ENCODE data around the gene HIP1R. TPM values are rescaled to one million over a fixed set of nuclear protein-coding genes. Genes with fewer than 3 reads are reported as not detected.

Gene HIP1R
- total and polyA plus RNA-seq, 2 of the 8 experiments (the other 6 are each of a cell fraction or from before 2014, with no cell fraction given): 11.2 to 14.5 TPM

- Histone ChIP-seq H4K8ac (ENCODE audit: extremely low read depth, insufficient read depth, low read length) (no peak overlapping the region), H2BK5ac (ENCODE audit: low read depth, low read length) (no peak overlapping the region), H2BK20ac (ENCODE audit: low read length) (no peak overlapping the region), H3K36me3 (ENCODE audit: control insufficient read depth in 2 of 4, insufficient read depth in 4 of 4, low read length in 3 of 4) (peaks cover 0 to 12% (median 3%) of the 10 kb centered on the region in 4 experiments; a peak in 4 of 8 replicates), H3K27me3 (replicated peaks in 1 of 4; ENCODE audit: control insufficient read depth in 3 of 4, extremely low read depth in 1 of 4, insufficient read depth in 3 of 4, low read length in 3 of 4) (peaks cover 10 to 27% (median 22%) of the 10 kb centered on the region in 4 experiments), H2BK120ac (replicated peaks; ENCODE audit: low read depth, low read length) (no peak overlapping the region), H3K9ac (replicated peaks in 1 of 4; ENCODE audit: extremely low read depth in 1 of 4, low read depth in 3 of 4, low read length in 3 of 4) (no peak overlapping the region), H3K79me2 (ENCODE audit: control insufficient read depth in 1 of 2, insufficient read depth in 2 of 2, low read length in 2 of 2) (no peaks in the 10 kb centered on the region), H3K27ac (ENCODE audit: low read depth, low read length) (no peak overlapping the region), H3K4me3 (ENCODE audit: extremely low read depth in 1 of 4, insufficient read depth in 2 of 4, low read depth in 3 of 4, low read length in 4 of 4) (no peak overlapping the region), H3K14ac (ENCODE audit: insufficient read length) (no peak overlapping the region), H3K79me1 (ENCODE audit: low read depth, low read length) (no peaks in the 10 kb centered on the region), H3K9me3 (ENCODE audit: insufficient read depth in 2 of 2, low read depth in 1 of 2, low read length in 1 of 2) (no peaks in the 10 kb centered on the region), H3K23me2 (ENCODE audit: low read depth, low read length) (no peaks in the 10 kb centered on the region), H3K4me1 (replicated peaks in 1 of 4; ENCODE audit: control insufficient read depth in 3 of 4, insufficient read depth in 4 of 4, low read length in 3 of 4) (0 out of 7 replicates have a peak, but pooled peaks cover 0 to 2% (median 0%) of the 10 kb centered on the region in 4 experiments), H3K4me2 (ENCODE audit: insufficient read depth in 1 of 2, low read depth in 2 of 2, low read length in 2 of 2) (no peak overlapping the region), H3K23ac (ENCODE audit: insufficient read length) (no peak overlapping the region), H4K20me1 (replicated peaks in 1 of 2; ENCODE audit: control insufficient read depth in 1 of 2, insufficient read depth in 2 of 2, low read length in 2 of 2) (peaks cover 25 to 44% of the 10 kb centered on the region in 2 experiments), H2BK15ac (ENCODE audit: low read length) (no peak overlapping the region), H4K5ac (ENCODE audit: insufficient read length, low read depth, low read length) (no peak overlapping the region), H2BK12ac (ENCODE audit: low read depth, low read length) (no peak overlapping the region), H3K4ac (replicated peaks; ENCODE audit: insufficient read length, low read depth, low read length) (no peak overlapping the region), H3K18ac (ENCODE audit: extremely low read depth, low read length) (no peak overlapping the region), H4K91ac (replicated peaks; ENCODE audit: insufficient read length, low read length) (no peak overlapping the region), H2AFZ (ENCODE audit: low read length) (no peak overlapping the region), H2AK5ac (ENCODE audit: low read depth, low read length) (no peak overlapping the region), H3K56ac (replicated peaks; ENCODE audit: insufficient read length, low read depth, low read length) (no peak overlapping the region)
- POLR2A ChIA-PET (ENCODE audit: partially characterized antibody): interaction anchor here (0.7 to 1.4 kb wide), 2 partner anchors 30 to 34 kb away, joined by 3 to 4 read pairs; no protein-coding TSS in a partner anchor
- 93% methylated on average over 5 of the region's 5 CpGs; no CpG with 5 or more reads in 1 of the 2 experiments for WGBS, 2 experiments (ENCODE audit: extremely low coverage in 1 of 2, insufficient coverage in 1 of 2, insufficient read length in 1 of 2, insufficient replicate concordance in 2 of 2, low coverage in 1 of 2, low lambda C conversion rate in 2 of 2, missing lambda C conversion rate in 1 of 2)
- CTCF ChIA-PET (ENCODE audit: partially characterized antibody): interaction anchor here (0.7 to 20.1 kb wide), 11 partner anchors 9 to 173 kb away, joined by 3 to 473 read pairs (median 3); partner anchors contain the start of gene VPS37B
- no peak for FAIRE-seq
- no peak for DNase-seq (ENCODE audit: low read depth in 1 of 2, low spot score in 2 of 2)
- TF ChIP-seq, protein P1, sequence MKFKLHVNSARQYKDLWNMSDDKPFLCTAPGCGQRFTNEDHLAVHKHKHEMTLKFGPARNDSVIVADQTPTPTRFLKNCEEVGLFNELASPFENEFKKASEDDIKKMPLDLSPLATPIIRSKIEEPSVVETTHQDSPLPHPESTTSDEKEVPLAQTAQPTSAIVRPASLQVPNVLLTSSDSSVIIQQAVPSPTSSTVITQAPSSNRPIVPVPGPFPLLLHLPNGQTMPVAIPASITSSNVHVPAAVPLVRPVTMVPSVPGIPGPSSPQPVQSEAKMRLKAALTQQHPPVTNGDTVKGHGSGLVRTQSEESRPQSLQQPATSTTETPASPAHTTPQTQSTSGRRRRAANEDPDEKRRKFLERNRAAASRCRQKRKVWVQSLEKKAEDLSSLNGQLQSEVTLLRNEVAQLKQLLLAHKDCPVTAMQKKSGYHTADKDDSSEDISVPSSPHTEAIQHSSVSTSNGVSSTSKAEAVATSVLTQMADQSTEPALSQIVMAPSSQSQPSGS (IDR thresholded peaks at IDR 0.05; ENCODE audit: low read length): no peak
- TF ChIP-seq SIN3A (conservative IDR thresholded peaks at IDR 0.05 in 1 of 2, IDR thresholded peaks at IDR 0.05 in 1 of 2; ENCODE audit: low read depth in 1 of 2, low read length in 2 of 2): no peak
- TF ChIP-seq, protein P2, sequence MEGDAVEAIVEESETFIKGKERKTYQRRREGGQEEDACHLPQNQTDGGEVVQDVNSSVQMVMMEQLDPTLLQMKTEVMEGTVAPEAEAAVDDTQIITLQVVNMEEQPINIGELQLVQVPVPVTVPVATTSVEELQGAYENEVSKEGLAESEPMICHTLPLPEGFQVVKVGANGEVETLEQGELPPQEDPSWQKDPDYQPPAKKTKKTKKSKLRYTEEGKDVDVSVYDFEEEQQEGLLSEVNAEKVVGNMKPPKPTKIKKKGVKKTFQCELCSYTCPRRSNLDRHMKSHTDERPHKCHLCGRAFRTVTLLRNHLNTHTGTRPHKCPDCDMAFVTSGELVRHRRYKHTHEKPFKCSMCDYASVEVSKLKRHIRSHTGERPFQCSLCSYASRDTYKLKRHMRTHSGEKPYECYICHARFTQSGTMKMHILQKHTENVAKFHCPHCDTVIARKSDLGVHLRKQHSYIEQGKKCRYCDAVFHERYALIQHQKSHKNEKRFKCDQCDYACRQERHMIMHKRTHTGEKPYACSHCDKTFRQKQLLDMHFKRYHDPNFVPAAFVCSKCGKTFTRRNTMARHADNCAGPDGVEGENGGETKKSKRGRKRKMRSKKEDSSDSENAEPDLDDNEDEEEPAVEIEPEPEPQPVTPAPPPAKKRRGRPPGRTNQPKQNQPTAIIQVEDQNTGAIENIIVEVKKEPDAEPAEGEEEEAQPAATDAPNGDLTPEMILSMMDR (IDR thresholded peaks at IDR 0.05; ENCODE audit: control extremely low read depth in 1 of 3, insufficient read depth in 1 of 3, low read depth in 1 of 3, low read length in 3 of 3): no peak
- no peak for TF ChIP-seq JUND (IDR thresholded peaks at IDR 0.05; ENCODE audit: low read length)
- TF ChIP-seq TAF7 (optimal IDR thresholded peaks at IDR 0.05; ENCODE audit: borderline replicate concordance, low read depth, low read length): no peak
- no peak for TF ChIP-seq TCF12 (IDR thresholded peaks at IDR 0.05; ENCODE audit: low read depth, low read length)
- no peak for TF ChIP-seq EZH2 (IDR thresholded peaks at IDR 0.05; ENCODE audit: low read depth, low read length, severe bottlenecking)
- TF ChIP-seq E2F6 (IDR thresholded peaks at IDR 0.05): no peak
These were observed 29.6 kb downstream of the HIP1R start for GRCh38 chr12:122864894-122865253.
